ENCODE measurements around the gene APOBEC3G. TPM values are rescaled to one million over a fixed set of nuclear protein-coding genes. Genes with fewer than 3 reads are reported as not detected.

APOBEC3G gene
- total and polyA plus RNA-seq, 10 of the 15 experiments (the other 5 are each of a cell fraction or from before 2014, with no cell fraction given), result 103 to 232 (median 152) TPM

DNA sequence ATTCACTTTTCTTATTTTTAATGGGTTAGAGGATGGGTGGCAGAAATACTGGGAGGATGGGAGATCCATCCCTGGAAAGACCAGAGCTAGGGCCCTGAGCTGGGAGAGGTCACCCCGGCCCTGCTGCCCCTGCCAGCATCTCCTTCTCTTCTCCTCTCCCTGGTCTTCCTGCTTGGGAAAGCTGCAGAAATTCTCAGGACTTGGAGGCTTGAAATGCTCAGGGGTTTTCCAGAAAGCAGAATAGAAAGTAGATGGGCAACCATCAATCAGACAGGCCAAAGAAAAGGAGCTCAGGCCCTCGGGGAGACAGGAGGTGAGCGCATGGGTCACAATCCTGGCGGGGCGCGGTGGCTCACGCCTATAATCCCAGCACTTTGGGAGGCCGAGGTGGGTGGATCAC is 21.5 kb downstream of the APOBEC3G start (continued):
- TF ChIP-seq RB1 (IDR thresholded peaks at IDR 0.05; ENCODE audit: borderline replicate concordance) (no peak), NBN (IDR thresholded peaks at IDR 0.05) (no peak), RBBP5 (conservative IDR thresholded peaks at IDR 0.05) (no peak), NFIC (IDR thresholded peaks at IDR 0.05; ENCODE audit: low read depth, low read length) (no peak), PML (IDR thresholded peaks at IDR 0.05; ENCODE audit: low read length) (no peak), ESRRA (IDR thresholded peaks at IDR 0.05; ENCODE audit: low read length) (no peak), FOXM1 (IDR thresholded peaks at IDR 0.05; ENCODE audit: low read depth, low read length) (no peak), HDGF (IDR thresholded peaks at IDR 0.05) (no peak), MYC (IDR thresholded peaks at IDR 0.05; ENCODE audit: insufficient read depth, insufficient read length, insufficient replicate concordance, low read length, severe bottlenecking) (no peak), RUNX3 (IDR thresholded peaks at IDR 0.05; ENCODE audit: low read length) (no peak), PAX8 (IDR thresholded peaks at IDR 0.05) (no peak), ZSCAN29 (IDR thresholded peaks at IDR 0.05) (no peak), CBX3 (IDR thresholded peaks at IDR 0.05; ENCODE audit: borderline replicate concordance, low read depth) (no peak), EP300 (IDR thresholded peaks at IDR 0.05; ENCODE audit: borderline replicate concordance in 1 of 2, control insufficient read depth in 1 of 2, low read depth in 2 of 2, low read length in 2 of 2) (no peak), MEF2B (IDR thresholded peaks at IDR 0.05; ENCODE audit: partially characterized antibody, poor library complexity, severe bottlenecking) (no peak), RAD21 (IDR thresholded peaks at IDR 0.05; ENCODE audit: insufficient read depth, low read depth, low read length) (no peak)
- TF ChIP-seq, protein P1, sequence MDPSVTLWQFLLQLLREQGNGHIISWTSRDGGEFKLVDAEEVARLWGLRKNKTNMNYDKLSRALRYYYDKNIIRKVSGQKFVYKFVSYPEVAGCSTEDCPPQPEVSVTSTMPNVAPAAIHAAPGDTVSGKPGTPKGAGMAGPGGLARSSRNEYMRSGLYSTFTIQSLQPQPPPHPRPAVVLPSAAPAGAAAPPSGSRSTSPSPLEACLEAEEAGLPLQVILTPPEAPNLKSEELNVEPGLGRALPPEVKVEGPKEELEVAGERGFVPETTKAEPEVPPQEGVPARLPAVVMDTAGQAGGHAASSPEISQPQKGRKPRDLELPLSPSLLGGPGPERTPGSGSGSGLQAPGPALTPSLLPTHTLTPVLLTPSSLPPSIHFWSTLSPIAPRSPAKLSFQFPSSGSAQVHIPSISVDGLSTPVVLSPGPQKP (IDR thresholded peaks at IDR 0.05; ENCODE audit: low read depth, low read length), result no peak
- TF ChIP-seq, protein P2, sequence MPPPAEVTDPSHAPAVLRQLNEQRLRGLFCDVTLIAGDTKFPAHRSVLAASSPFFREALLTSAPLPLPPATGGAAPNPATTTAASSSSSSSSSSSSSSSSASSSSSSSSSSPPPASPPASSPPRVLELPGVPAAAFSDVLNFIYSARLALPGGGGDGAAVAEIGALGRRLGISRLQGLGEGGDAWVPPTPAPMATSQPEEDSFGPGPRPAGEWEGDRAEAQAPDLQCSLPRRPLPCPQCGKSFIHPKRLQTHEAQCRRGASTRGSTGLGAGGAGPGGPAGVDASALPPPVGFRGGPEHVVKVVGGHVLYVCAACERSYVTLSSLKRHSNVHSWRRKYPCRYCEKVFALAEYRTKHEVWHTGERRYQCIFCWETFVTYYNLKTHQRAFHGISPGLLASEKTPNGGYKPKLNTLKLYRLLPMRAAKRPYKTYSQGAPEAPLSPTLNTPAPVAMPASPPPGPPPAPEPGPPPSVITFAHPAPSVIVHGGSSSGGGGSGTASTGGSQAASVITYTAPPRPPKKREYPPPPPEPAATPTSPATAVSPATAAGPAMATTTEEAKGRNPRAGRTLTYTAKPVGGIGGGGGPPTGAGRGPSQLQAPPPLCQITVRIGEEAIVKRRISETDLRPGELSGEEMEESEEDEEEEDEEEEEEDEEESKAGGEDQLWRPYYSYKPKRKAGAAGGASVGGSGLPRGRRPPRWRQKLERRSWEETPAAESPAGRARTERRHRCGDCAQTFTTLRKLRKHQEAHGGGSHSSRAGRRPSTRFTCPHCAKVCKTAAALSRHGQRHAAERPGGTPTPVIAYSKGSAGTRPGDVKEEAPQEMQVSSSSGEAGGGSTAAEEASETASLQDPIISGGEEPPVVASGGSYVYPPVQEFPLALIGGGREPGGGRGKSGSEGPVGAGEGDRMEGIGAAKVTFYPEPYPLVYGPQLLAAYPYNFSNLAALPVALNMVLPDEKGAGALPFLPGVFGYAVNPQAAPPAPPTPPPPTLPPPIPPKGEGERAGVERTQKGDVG (CRISPR knock-in tag; IDR thresholded peaks at IDR 0.05), result no peak
- TF ChIP-seq, protein P3, sequence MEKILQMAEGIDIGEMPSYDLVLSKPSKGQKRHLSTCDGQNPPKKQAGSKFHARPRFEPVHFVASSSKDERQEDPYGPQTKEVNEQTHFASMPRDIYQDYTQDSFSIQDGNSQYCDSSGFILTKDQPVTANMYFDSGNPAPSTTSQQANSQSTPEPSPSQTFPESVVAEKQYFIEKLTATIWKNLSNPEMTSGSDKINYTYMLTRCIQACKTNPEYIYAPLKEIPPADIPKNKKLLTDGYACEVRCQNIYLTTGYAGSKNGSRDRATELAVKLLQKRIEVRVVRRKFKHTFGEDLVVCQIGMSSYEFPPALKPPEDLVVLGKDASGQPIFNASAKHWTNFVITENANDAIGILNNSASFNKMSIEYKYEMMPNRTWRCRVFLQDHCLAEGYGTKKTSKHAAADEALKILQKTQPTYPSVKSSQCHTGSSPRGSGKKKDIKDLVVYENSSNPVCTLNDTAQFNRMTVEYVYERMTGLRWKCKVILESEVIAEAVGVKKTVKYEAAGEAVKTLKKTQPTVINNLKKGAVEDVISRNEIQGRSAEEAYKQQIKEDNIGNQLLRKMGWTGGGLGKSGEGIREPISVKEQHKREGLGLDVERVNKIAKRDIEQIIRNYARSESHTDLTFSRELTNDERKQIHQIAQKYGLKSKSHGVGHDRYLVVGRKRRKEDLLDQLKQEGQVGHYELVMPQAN (conservative IDR thresholded peaks at IDR 0.05), result no peak
- TF ChIP-seq, protein P4, sequence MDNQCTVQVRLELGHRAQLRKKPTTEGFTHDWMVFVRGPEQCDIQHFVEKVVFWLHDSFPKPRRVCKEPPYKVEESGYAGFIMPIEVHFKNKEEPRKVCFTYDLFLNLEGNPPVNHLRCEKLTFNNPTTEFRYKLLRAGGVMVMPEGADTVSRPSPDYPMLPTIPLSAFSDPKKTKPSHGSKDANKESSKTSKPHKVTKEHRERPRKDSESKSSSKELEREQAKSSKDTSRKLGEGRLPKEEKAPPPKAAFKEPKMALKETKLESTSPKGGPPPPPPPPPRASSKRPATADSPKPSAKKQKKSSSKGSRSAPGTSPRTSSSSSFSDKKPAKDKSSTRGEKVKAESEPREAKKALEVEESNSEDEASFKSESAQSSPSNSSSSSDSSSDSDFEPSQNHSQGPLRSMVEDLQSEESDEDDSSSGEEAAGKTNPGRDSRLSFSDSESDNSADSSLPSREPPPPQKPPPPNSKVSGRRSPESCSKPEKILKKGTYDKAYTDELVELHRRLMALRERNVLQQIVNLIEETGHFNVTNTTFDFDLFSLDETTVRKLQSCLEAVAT (IDR thresholded peaks at IDR 0.05), result no peak
- TF ChIP-seq, protein P5, sequence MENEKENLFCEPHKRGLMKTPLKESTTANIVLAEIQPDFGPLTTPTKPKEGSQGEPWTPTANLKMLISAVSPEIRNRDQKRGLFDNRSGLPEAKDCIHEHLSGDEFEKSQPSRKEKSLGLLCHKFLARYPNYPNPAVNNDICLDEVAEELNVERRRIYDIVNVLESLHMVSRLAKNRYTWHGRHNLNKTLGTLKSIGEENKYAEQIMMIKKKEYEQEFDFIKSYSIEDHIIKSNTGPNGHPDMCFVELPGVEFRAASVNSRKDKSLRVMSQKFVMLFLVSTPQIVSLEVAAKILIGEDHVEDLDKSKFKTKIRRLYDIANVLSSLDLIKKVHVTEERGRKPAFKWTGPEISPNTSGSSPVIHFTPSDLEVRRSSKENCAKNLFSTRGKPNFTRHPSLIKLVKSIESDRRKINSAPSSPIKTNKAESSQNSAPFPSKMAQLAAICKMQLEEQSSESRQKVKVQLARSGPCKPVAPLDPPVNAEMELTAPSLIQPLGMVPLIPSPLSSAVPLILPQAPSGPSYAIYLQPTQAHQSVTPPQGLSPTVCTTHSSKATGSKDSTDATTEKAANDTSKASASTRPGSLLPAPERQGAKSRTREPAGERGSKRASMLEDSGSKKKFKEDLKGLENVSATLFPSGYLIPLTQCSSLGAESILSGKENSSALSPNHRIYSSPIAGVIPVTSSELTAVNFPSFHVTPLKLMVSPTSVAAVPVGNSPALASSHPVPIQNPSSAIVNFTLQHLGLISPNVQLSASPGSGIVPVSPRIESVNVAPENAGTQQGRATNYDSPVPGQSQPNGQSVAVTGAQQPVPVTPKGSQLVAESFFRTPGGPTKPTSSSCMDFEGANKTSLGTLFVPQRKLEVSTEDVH (IDR thresholded peaks at IDR 0.05; ENCODE audit: low read depth, partially characterized antibody), result no peak
